Measurements from ENCODE around the gene USP12. TPM values are rescaled to one million over a fixed set of nuclear protein-coding genes. Genes with fewer than 3 reads are reported as not detected.

USP12 gene
- total RNA-seq, 1 donor from 2014 or later, result 30.8 TPM

DNA sequence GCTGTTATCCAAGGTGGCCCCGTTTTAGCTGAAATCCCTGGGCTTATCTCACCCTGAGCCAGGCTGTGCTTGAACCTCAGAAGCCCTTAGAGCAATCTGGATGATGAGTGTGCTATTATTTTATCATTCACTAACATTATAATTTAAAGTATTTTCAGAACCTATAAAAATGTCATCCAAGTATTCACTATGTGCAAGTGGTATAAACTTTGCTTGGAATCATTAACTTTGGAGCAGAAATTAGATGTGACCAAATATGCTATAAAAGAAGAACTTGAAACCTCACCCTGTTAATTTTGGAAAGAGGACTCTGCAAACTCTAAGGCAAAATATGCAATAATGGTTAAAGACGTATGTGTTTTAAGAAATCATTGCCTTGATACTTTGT is 147.5 kb downstream of the USP12 start:
- no peak for DNase-seq (ENCODE audit: low spot score, unreplicated experiment)
- H3K4me3 Mint-ChIP-seq (ENCODE audit: low read depth), result no peak overlapping the region
- peaks cover 17% of the 10 kb centered on the region for H3K27me3 Mint-ChIP-seq
- no peaks in the 10 kb centered on the region for H3K36me3 Mint-ChIP-seq (ENCODE audit: insufficient read depth)
- TF ChIP-seq, protein P1, sequence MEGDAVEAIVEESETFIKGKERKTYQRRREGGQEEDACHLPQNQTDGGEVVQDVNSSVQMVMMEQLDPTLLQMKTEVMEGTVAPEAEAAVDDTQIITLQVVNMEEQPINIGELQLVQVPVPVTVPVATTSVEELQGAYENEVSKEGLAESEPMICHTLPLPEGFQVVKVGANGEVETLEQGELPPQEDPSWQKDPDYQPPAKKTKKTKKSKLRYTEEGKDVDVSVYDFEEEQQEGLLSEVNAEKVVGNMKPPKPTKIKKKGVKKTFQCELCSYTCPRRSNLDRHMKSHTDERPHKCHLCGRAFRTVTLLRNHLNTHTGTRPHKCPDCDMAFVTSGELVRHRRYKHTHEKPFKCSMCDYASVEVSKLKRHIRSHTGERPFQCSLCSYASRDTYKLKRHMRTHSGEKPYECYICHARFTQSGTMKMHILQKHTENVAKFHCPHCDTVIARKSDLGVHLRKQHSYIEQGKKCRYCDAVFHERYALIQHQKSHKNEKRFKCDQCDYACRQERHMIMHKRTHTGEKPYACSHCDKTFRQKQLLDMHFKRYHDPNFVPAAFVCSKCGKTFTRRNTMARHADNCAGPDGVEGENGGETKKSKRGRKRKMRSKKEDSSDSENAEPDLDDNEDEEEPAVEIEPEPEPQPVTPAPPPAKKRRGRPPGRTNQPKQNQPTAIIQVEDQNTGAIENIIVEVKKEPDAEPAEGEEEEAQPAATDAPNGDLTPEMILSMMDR (IDR thresholded peaks at IDR 0.05; ENCODE audit: unreplicated experiment), result no peak
- peaks cover 28% of the 10 kb centered on the region for H3K4me1 Mint-ChIP-seq (ENCODE audit: low read depth)
- no peaks in the 10 kb centered on the region for H3K9me3 Mint-ChIP-seq (ENCODE audit: low read depth)
- H3K27ac Mint-ChIP-seq, result no peak overlapping the region

DNA sequence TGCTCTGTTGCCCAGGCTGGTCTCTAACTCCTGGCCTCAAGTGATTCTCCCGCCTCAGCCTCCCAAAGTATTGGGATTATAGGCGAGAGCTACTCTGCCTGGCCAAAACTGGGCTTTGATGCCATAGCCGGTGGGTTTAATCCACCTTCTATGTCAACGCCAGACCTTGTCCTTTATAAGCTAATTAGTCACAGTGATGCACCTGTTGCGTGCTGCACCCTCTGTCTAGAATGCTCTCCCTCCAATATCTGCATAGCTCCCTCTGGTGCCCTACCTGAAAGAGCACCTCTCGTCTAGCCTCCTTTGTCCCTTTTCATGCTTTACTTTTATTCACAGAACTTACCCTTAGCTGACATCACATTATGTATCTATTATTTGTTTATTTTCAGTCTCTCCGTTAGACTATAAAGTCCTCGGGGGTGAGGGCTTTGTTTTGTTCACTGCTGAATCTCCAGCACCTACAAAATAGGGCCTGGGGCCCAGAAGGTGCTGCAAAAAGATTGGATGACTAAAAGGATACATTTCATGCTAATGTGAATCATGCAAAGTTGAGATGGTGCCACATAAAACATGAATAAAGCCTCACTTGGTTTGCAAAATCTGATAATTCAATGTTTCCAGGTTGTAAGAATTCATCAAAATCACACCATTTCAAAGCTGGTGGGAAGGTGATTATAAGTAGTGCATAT is 148.1 kb downstream of the USP12 start:
- TF ChIP-seq, protein P1 (IDR thresholded peaks at IDR 0.05; ENCODE audit: unreplicated experiment), result no peak
- Mint-ChIP-seq H3K4me1 (ENCODE audit: low read depth) (peaks cover 27% of the 10 kb centered on the region), H3K27me3 (peaks cover 17% of the 10 kb centered on the region), H3K9me3 (ENCODE audit: low read depth) (no peaks in the 10 kb centered on the region), H3K4me3 (ENCODE audit: low read depth) (no peak overlapping the region), H3K27ac (no peak overlapping the region), H3K36me3 (ENCODE audit: insufficient read depth) (no peaks in the 10 kb centered on the region)
- no peak for DNase-seq (ENCODE audit: low spot score, unreplicated experiment)

DNA sequence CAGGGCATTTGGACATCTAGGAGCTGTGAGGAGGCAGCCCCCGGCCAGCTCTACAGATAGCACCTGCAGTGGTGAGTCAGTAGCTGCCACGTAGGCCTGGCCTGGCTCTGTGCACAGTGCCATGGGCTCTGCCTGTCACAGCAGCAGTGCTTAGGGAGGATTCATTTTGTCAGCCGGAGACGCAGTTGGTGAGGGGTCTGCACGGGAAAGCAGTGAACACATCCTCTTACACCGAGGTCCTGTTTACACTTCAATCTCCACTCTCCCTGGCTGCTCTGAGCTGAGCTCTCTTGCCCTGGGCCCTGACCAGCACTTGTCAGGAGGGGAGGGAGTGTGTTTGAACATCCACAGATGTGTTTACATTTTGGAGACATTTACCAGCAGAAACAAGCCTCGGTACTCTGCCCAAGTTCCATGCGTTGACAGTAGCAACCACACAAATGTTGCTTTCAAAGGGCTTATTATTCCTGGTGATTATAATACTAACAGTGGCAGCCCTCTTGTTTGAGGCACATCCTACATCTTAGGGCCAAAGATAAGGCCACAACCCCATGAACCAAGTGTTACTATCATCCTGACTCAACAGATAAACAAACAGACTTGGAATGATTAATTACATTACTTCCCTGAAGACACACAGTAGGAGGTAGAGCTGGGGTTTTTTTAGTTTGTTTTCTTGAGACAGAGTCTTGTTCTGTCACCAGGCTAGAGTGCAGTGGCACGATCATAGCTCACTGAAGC is 148.9 kb downstream of the USP12 start:
- Mint-ChIP-seq H3K4me3 (ENCODE audit: low read depth) (no peak overlapping the region), H3K27ac (peak overlapping the region; percentile 71), H3K4me1 (ENCODE audit: low read depth) (peaks cover 27% of the 10 kb centered on the region), H3K9me3 (ENCODE audit: low read depth) (no peaks in the 10 kb centered on the region), H3K27me3 (peaks cover 17% of the 10 kb centered on the region), H3K36me3 (ENCODE audit: insufficient read depth) (no peaks in the 10 kb centered on the region)
- TF ChIP-seq, protein P1 (IDR thresholded peaks at IDR 0.05; ENCODE audit: unreplicated experiment), result no peak
- no peak for DNase-seq (ENCODE audit: low spot score, unreplicated experiment)

DNA sequence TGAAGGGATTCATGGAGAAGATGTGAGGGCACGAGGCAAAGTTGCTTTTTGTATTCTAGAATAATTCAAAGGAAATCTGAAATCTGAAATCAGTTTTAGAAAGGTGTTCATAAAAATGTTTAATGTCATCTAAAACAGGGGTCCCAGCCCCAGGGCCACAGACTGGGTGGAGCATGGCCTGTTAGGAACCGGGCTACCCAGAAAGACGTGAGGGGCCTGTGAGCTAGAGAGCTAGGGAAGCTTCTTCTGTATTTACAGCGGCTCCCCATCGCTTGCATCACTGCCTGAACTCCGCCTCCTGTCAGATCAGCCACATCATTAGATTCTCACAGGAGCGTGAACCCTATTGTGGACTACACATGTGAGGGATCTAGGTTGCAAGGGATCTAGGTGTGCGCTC is 151.2 kb downstream of the USP12 start:
- Mint-ChIP-seq H3K9me3 (ENCODE audit: low read depth) (no peaks in the 10 kb centered on the region), H3K27me3 (peaks cover 4% of the 10 kb centered on the region), H3K27ac (peak overlapping the region; percentile 33), H3K4me1 (ENCODE audit: low read depth) (peaks cover 27% of the 10 kb centered on the region), H3K36me3 (ENCODE audit: insufficient read depth) (no peaks in the 10 kb centered on the region), H3K4me3 (ENCODE audit: low read depth) (no peak overlapping the region)
- TF ChIP-seq, protein P1 (IDR thresholded peaks at IDR 0.05; ENCODE audit: unreplicated experiment), result no peak
- no peak for DNase-seq (ENCODE audit: low spot score, unreplicated experiment)

DNA sequence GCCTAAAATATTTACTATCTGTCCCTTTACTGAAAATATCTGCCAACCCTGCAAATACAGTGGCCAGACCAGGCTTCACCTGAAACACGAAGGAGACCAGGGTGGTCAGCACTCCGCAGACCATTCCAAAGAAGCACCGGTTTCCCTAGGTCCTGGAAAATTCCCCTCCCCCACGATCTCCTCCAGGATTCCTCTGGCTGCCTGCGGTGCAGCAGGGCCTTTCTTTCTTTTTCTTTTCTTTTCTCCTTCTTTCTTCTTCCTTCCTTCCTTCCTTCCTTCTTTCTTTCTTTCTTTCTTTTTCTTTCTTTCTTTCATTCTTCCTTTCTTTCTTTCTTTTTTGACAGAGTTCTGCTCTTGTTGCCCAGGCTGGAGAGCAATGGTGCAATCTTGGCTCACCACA is 152.7 kb downstream of the USP12 start:
- Mint-ChIP-seq H3K4me3 (ENCODE audit: low read depth) (no peak overlapping the region), H3K4me1 (ENCODE audit: low read depth) (peaks cover 19% of the 10 kb centered on the region), H3K36me3 (ENCODE audit: insufficient read depth) (no peaks in the 10 kb centered on the region), H3K27ac (no peak overlapping the region), H3K9me3 (ENCODE audit: low read depth) (no peaks in the 10 kb centered on the region), H3K27me3 (peaks cover 5% of the 10 kb centered on the region)
- no peak for DNase-seq (ENCODE audit: low spot score, unreplicated experiment)
- TF ChIP-seq, protein P1 (IDR thresholded peaks at IDR 0.05; ENCODE audit: unreplicated experiment), result no peak

All from progenitor cell of endocrine pancreas (in vitro differentiated cells).